Endothelial cell of umbilical vein (primary cell): ENCODE measurements around the gene NOTCH1. TPM values are rescaled to one million over a fixed set of nuclear protein-coding genes. Genes with fewer than 3 reads are reported as not detected.
A peak's percentile ranks its signal among the peaks of the same experiment; 100 is the strongest.

Experiments used
- BruUV-seq: library from RNA; stranded (reverse); fragments of 400-500 nt; replicated peaks from 2 replicates; lab custom pipeline; 2021; lab: Mats Ljungman, UMichigan
- CTCF ChIA-PET: fragments of 300-600, 350-600 bp; sonication (Branson Sonifier 250); formaldehyde crosslinking; loops from one replicate; lab custom pipeline; 2021; ENCODE audit warnings: antibody characterized with exemption, inconsistent platforms; lab: Charles Lee
- POLR2A ChIA-PET: fragments of 300-600, 350-600 bp; sonication (Branson Sonifier 250); formaldehyde crosslinking; loops from one replicate; lab custom pipeline; 2021; ENCODE audit warnings: antibody characterized with exemption, inconsistent platforms; lab: Charles Lee
- DNase-seq: peaks from one replicate; pipeline ENCODE4 v3.0.0-alpha.2; 2011; ENCODE audit warnings: low read depth, low spot score
- FAIRE-seq: peaks from 2 replicates; lab custom pipeline; 2011; peaks lifted over from hg19 to GRCh38; lab: Jason Lieb, UNC
- H2AFZ ChIP-seq: 2 replicates; pipeline ENCODE4 v1.6.0; 2012; ENCODE audit warnings: low read depth, low read length, control low read depth, inconsistent platforms
- H3K27ac ChIP-seq: 2 replicates; pipeline ENCODE4 v1.5.1; 2011; ENCODE audit warnings: low read depth, mild to moderate bottlenecking, control low read depth, low read length, moderate library complexity; ENCODE audit not compliant: insufficient read depth
- H3K27me3 ChIP-seq, 2 experiments: 2 replicates each; pipeline versions ENCODE4 v1.6.0 to v1.6.1; 2011; ENCODE audit warnings: low read length in 2 of 2, mixed read lengths in 1 of 2; ENCODE audit not compliant: control insufficient read depth in 2 of 2, insufficient read depth in 2 of 2
- H3K36me3 ChIP-seq, 2 experiments: 2 replicates in 1 of 2; 3 replicates in 1 of 2; pipeline ENCODE4 v1.5.1; 2011; ENCODE audit warnings: low read length in 2 of 2, mild to moderate bottlenecking in 1 of 2, moderate library complexity in 1 of 2; ENCODE audit not compliant: control insufficient read depth in 2 of 2, insufficient read depth in 2 of 2; ENCODE audit errors: extremely low read depth in 1 of 2
- H3K4me1 ChIP-seq: 3 replicates; pipeline ENCODE4 v1.5.1; 2011; ENCODE audit warnings: mild to moderate bottlenecking, low read length; ENCODE audit not compliant: control insufficient read depth, insufficient read depth; ENCODE audit errors: extremely low read depth
- H3K4me2 ChIP-seq: 2 replicates; pipeline ENCODE4 v1.6.1; 2011; ENCODE audit warnings: low read length, control low read depth, mixed read lengths; ENCODE audit not compliant: insufficient read depth
- H3K4me3 ChIP-seq, 3 experiments: fragments of 200-600 bp in 1 of 3; sonication (generic), shearing (Covaris generic) in 1 of 3; replicated peaks in 1 of 3; 2 replicates each; pipeline ENCODE4 v1.5.1; 2011 to 2016; ENCODE audit warnings: control low read depth in 3 of 3, low read length in 3 of 3, mild to moderate bottlenecking in 2 of 3, inconsistent platforms in 1 of 3, low read depth in 1 of 3, moderate library complexity in 1 of 3; ENCODE audit not compliant: insufficient read depth in 1 of 3
- H3K79me2 ChIP-seq: 2 replicates; pipeline ENCODE4 v1.6.0; 2012; ENCODE audit warnings: low read length, inconsistent platforms; ENCODE audit not compliant: control insufficient read depth, insufficient read depth
- H3K9ac ChIP-seq: replicated peaks from 2 replicates; pipeline ENCODE3; 2011; ENCODE audit warnings: low read length, control low read depth; ENCODE audit not compliant: insufficient read depth; ENCODE audit errors: extremely low read depth
- H3K9me1 ChIP-seq: replicated peaks from 3 replicates; pipeline ENCODE4 v1.6.0; 2011; ENCODE audit warnings: mild to moderate bottlenecking, low read length; ENCODE audit not compliant: control insufficient read depth, insufficient read depth; ENCODE audit errors: extremely low read depth
- H3K9me3 ChIP-seq: replicated peaks from 2 replicates; pipeline ENCODE4 v1.5.1; 2012; ENCODE audit warnings: low read length, inconsistent platforms; ENCODE audit not compliant: control insufficient read depth, insufficient read depth
- H4K20me1 ChIP-seq: replicated peaks from 2 replicates; pipeline ENCODE3; 2011; ENCODE audit warnings: mild to moderate bottlenecking, low read length; ENCODE audit not compliant: control insufficient read depth, insufficient read depth; ENCODE audit errors: extremely low read depth
- CTCF ChIP-seq, 2 donors: IDR thresholded peaks; 1 replicate in 1 of 2; 2 replicates in 1 of 2; pipeline ENCODE4 v1.5.1; 2011; ENCODE audit warnings: low read length in 2 of 2, mild to moderate bottlenecking in 2 of 2, moderate library complexity in 2 of 2, control low read depth in 1 of 2, inconsistent platforms in 1 of 2, low read depth in 1 of 2; ENCODE audit not compliant: insufficient read depth in 1 of 2; ENCODE audit errors: extremely low read depth in 1 of 2
- EZH2 ChIP-seq: IDR thresholded peaks from 2 replicates; pipeline ENCODE4 v1.6.1; 2012; ENCODE audit warnings: borderline replicate concordance, low read depth, mild to moderate bottlenecking, moderate library complexity, low read length, inconsistent platforms; ENCODE audit not compliant: severe bottlenecking
- FOS ChIP-seq: IDR thresholded peaks from 2 replicates; pipeline ENCODE4 v1.6.1; 2011; ENCODE audit warnings: mild to moderate bottlenecking, low read length, moderate library complexity, borderline replicate concordance; ENCODE audit not compliant: insufficient read depth
- GATA2 ChIP-seq: IDR thresholded peaks from 2 replicates; pipeline ENCODE4 v1.7.0; 2011; ENCODE audit warnings: low read depth, mild to moderate bottlenecking, moderate library complexity, mixed read lengths, low read length; ENCODE audit not compliant: insufficient read length, insufficient read depth
- JUN ChIP-seq: IDR thresholded peaks from 2 replicates; pipeline ENCODE4 v1.6.1; 2011; ENCODE audit warnings: borderline replicate concordance, low read depth; ENCODE audit not compliant: insufficient read length, insufficient read depth
- MAX ChIP-seq: IDR thresholded peaks from 2 replicates; pipeline ENCODE4 v1.6.1; 2011; ENCODE audit not compliant: insufficient read depth, insufficient read length
- MYC ChIP-seq: IDR thresholded peaks from one replicate; pipeline ENCODE4 v1.6.1; 2011; ENCODE audit warnings: mild to moderate bottlenecking, low read depth, low read length
- POLR2A ChIP-seq: IDR thresholded peaks from 2 replicates; pipeline ENCODE4 v1.6.1; 2012; ENCODE audit warnings: low read depth, mild to moderate bottlenecking, control low read depth, low read length
- POLR2AphosphoS5 ChIP-seq: IDR thresholded peaks from 2 replicates; pipeline ENCODE4 v1.6.1; 2012; ENCODE audit warnings: low read depth, mild to moderate bottlenecking, control low read depth, low read length, moderate library complexity; ENCODE audit not compliant: insufficient read depth
- dilution Hi-C: fragments of 300-500 bp; cut with MboI; formaldehyde crosslinking; loops from one replicate; pipeline ENCODE4 v1.15.0; 2019; ENCODE audit warnings: low sequenced_read_pairs; ENCODE audit not compliant: extremely low pct_ligation_motif_present
- intact Hi-C: fragments of 100-400 bp; cut with micrococcal nuclease; formaldehyde crosslinking; loops from one replicate; pipeline ENCODE4 v1.10.0; 2022
- polyA plus RNA-seq, 4 experiments: library from polyadenylated mRNA; depleted of rRNA in 3 of 4; stranded (reverse) in 3 of 4; unstranded in 1 of 4; fragments of >200 nt; gene quantifications; 2 replicates each; pipeline versions ENCODE4 v1.2.1 to v1.2.3, GENCODE V29; 2011 to 2012; ENCODE audit warnings: missing spikeins in 1 of 4
- total RNA-seq: library from RNA; stranded (reverse); gene quantifications from 2 replicates; pipeline ENCODE4 v1.2.3, GENCODE V29; 2021

Gene NOTCH1
- total and polyA plus RNA-seq, 2 donors (not counting 3 experiments of a cell fraction or from before 2014, with no cell fraction given): 31.7 to 153 TPM

GRCh38 chr9:136552117-136552703, 6.4 kb upstream of the NOTCH1 start:
- H3K9me3 ChIP-seq: no peaks in the 10 kb centered on the region
- intact Hi-C loops: no loop called here
- no peak overlapping the region for H2AFZ ChIP-seq
- H3K4me3 ChIP-seq: no peak overlapping the region
- ChIA-PET CTCF (interaction anchor here (1.1 to 2.3 kb wide), 3 partner anchors 13 to 73 kb away, joined by 3 to 6 read pairs (median 3); no protein-coding TSS in a partner anchor), POLR2A (no interaction called here)
- no peaks in the 10 kb centered on the region for H3K9me1 ChIP-seq
- dilution Hi-C loops: loop anchor here (10.0 kb wide), 1 partner anchor 67 kb away; the partner anchor contains the start of gene SEC16A
- H3K4me2 ChIP-seq: no peak overlapping the region
- H3K79me2 ChIP-seq: no peaks in the 10 kb centered on the region
- H3K27ac ChIP-seq: no peak overlapping the region
- BruUV-seq: no TSS peak
- TF ChIP-seq EZH2: no peak
- no peak for TF ChIP-seq CTCF (IDR thresholded peaks at IDR 0.05; ENCODE audit: extremely low read depth in 1 of 2, insufficient read depth in 1 of 2, low read depth in 1 of 2, low read length in 2 of 2)
- no peak for TF ChIP-seq MYC
- TF ChIP-seq POLR2AphosphoS5: no peak
- TF ChIP-seq GATA2: no peak
- no peak for TF ChIP-seq MAX
- no peak for TF ChIP-seq JUN
- no peak for TF ChIP-seq POLR2A
- TF ChIP-seq FOS: no peak
- H3K9ac ChIP-seq: no peak overlapping the region
- peaks cover 10% of the 10 kb centered on the region for H3K4me1 ChIP-seq
- H3K36me3 ChIP-seq: no peaks in the 10 kb centered on the region
- no peak for DNase-seq
- FAIRE-seq: peak; percentile 56
- no peaks in the 10 kb centered on the region for H3K27me3 ChIP-seq
- H4K20me1 ChIP-seq: no peaks in the 10 kb centered on the region
